ENCODE data around the gene TFAP2D.

The TFAP2D gene

GRCh38 chr6:50807035-50807434 is 93.7 kb downstream of the TFAP2D start:
- TF ChIP-seq POLR2AphosphoS5 (IDR thresholded peaks at IDR 0.05; ENCODE audit: low read depth, low read length), result no peak

- TF ChIP-seq REST (IDR thresholded peaks at IDR 0.05; ENCODE audit: insufficient read depth in 1 of 2, low read depth in 2 of 2, low read length in 2 of 2), result no peak
- no peak for TF ChIP-seq FOXP2 (optimal IDR thresholded peaks at IDR 0.05; ENCODE audit: borderline replicate concordance, extremely low read depth, extremely low read length, insufficient read depth)
- TF ChIP-seq SIN3A (IDR thresholded peaks at IDR 0.05; ENCODE audit: borderline replicate concordance, insufficient read depth, low read length), result no peak
- TF ChIP-seq TAF1 (IDR thresholded peaks at IDR 0.05; ENCODE audit: borderline replicate concordance, insufficient read depth, low read length), result no peak
- TF ChIP-seq POLR2AphosphoS5 (IDR thresholded peaks at IDR 0.05; ENCODE audit: low read depth, low read length), result no peak
These were observed 102.2 kb downstream of the TFAP2D start for GRCh38 chr6:50815436-50816114.

DNA sequence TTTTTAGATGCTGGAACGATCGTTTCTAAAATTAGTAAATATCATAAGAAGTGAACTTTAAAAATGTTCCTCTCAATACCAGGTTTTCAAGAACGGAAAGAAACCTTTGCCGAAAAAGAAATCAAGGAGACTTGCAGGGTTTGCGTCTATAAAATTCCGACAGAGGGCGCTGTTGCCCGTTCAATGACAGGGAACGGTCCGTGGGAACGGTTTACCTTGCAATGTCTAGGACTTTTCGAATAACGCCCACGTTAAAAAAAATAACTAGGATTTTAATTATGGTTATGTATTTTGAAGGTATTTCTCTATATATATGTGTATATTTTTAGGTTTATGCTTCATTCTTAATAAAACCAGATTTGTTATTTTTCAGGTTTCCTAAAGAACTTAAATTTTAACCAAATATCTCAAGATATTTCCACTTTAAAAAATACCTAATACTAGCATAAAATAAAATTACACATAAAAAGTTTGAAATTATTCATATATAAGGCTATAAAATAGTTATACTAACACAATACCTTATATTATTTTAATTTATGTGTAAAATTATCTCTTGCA is 102.9 kb downstream of the TFAP2D start:
- no peak for TF ChIP-seq FOXP2 (optimal IDR thresholded peaks at IDR 0.05; ENCODE audit: borderline replicate concordance, extremely low read depth, extremely low read length, insufficient read depth)
- TF ChIP-seq POLR2AphosphoS5 (IDR thresholded peaks at IDR 0.05; ENCODE audit: low read depth, low read length), result no peak
- TF ChIP-seq TAF1 (IDR thresholded peaks at IDR 0.05; ENCODE audit: borderline replicate concordance, insufficient read depth, low read length), result no peak
- no peak for TF ChIP-seq REST (IDR thresholded peaks at IDR 0.05; ENCODE audit: insufficient read depth in 1 of 2, low read depth in 2 of 2, low read length in 2 of 2)
- TF ChIP-seq SIN3A (IDR thresholded peaks at IDR 0.05; ENCODE audit: borderline replicate concordance, insufficient read depth, low read length), result no peak

GRCh38 chr6:50816947-50817645 is 103.8 kb downstream of the TFAP2D start:
- TF ChIP-seq REST (IDR thresholded peaks at IDR 0.05; ENCODE audit: insufficient read depth in 1 of 2, low read depth in 2 of 2, low read length in 2 of 2) (no peak), TAF1 (IDR thresholded peaks at IDR 0.05; ENCODE audit: borderline replicate concordance, insufficient read depth, low read length) (no peak), POLR2AphosphoS5 (IDR thresholded peaks at IDR 0.05; ENCODE audit: low read depth, low read length) (no peak), SIN3A (IDR thresholded peaks at IDR 0.05; ENCODE audit: borderline replicate concordance, insufficient read depth, low read length) (no peak), FOXP2 (optimal IDR thresholded peaks at IDR 0.05; ENCODE audit: borderline replicate concordance, extremely low read depth, extremely low read length, insufficient read depth) (no peak)

DNA sequence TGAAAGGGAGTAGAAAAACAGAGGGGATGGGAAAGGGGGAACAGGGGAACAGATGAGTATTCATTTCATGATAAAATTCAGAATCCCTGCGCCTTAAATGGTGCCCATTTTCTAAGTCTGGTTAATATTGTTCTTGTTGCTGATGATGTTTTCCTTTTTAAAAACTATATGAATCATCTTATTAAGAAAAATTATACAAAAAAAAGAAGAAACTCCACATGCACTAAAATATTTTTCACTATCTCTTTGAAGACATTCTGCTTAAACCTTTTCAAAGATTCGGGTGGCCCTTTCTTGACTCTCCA is 104.3 kb downstream of the TFAP2D start:
- no peak for TF ChIP-seq TAF1 (IDR thresholded peaks at IDR 0.05; ENCODE audit: borderline replicate concordance, insufficient read depth, low read length)

GRCh38 chr6:50818020-50818419 is 104.7 kb downstream of the TFAP2D start:
- TF ChIP-seq REST (IDR thresholded peaks at IDR 0.05; ENCODE audit: insufficient read depth in 1 of 2, low read depth in 2 of 2, low read length in 2 of 2) (no peak), POLR2AphosphoS5 (IDR thresholded peaks at IDR 0.05; ENCODE audit: low read depth, low read length) (no peak), FOXP2 (optimal IDR thresholded peaks at IDR 0.05; ENCODE audit: borderline replicate concordance, extremely low read depth, extremely low read length, insufficient read depth) (no peak), SIN3A (IDR thresholded peaks at IDR 0.05; ENCODE audit: borderline replicate concordance, insufficient read depth, low read length) (no peak), TAF1 (IDR thresholded peaks at IDR 0.05; ENCODE audit: borderline replicate concordance, insufficient read depth, low read length) (no peak)
